Activated gamma-delta T cell (primary cell): ENCODE measurements around the gene MYO10.

ENCODE experiments used
- DNase-seq: peaks from one replicate; lab custom pipeline; 2025; lab: John Stamatoyannopoulos, UW

MYO10 gene

DNA sequence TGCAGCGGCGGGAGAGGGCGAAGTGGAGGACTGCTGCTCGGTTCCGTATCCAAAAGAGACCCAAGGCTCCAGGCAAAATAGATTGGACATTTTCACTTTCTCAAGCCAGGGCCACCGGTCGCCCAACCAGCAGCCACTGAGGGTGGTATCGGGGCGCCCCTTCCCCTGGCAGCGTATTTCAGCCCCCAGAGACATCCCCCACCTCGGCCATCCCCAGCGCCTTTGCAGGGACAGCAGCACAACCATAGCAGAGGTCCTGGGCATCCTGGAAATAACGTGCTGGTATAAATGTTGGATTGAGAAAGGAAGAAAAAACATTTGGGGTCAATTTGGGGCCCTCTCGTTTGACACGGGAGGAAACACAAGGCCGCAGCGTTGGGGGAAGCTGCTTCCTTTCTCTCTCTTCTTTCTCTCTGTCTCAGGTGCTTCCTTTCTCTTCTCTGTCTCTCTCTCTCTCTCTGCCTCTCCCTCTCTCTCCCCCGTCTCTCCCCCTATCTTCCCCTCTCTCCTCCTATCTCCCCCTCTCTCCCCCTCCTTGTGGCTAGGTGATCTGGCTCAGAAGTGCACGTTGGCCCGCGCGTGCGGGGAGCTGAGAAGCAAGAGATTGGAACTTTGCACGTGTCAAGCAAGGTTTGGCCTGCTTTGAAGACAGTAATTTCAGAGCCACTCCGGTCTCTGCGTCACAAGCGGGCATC lies 318.7 kb downstream of the MYO10 start:
- DNase-seq = peak; percentile 11

DNA sequence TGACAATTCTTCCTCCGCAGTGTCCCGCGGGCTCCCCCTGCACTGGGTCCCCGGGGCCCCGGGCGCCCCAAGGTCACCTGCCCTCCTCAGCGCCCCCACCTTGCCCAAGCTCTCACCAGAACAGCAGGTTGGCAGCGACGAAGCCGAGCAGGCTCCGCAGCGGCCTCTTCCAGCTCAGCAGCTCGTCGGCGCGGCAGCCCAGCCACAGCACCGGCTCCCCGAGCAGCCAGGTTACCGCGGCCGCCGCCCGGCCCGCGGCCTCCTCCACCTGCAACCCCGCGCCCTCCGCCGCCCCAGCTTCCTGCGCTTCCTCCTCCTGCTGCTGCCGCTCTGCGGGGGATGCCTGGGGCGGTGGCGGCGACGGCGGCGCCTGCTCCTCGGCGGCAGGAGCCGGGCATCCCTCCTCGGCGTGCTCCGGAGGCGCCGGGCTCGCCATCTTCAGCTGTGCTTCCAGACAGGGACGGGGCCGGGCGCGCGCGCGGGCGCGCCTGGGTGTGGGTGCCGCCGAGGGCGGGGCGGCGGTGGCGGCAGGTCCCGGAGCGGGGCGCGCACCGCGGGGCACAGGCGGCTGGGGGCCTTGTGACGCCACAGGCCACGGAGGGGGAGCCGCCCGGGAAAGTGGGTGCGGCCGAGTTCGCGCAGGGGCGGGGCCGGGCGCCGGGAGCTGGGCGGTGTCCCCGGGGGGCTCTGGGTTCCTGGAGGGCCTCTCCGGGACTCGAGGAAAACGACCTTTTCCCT lies 319.4 kb downstream of the MYO10 start, which contains the start of gene RETREG1:
Gene RETREG1, minus strand, starts transcription at position 462 of the 738 bp plus-strand sequence. Its CDS starts 26 bp downstream, at position 436.
- peak; percentile 57 for DNase-seq

DNA sequence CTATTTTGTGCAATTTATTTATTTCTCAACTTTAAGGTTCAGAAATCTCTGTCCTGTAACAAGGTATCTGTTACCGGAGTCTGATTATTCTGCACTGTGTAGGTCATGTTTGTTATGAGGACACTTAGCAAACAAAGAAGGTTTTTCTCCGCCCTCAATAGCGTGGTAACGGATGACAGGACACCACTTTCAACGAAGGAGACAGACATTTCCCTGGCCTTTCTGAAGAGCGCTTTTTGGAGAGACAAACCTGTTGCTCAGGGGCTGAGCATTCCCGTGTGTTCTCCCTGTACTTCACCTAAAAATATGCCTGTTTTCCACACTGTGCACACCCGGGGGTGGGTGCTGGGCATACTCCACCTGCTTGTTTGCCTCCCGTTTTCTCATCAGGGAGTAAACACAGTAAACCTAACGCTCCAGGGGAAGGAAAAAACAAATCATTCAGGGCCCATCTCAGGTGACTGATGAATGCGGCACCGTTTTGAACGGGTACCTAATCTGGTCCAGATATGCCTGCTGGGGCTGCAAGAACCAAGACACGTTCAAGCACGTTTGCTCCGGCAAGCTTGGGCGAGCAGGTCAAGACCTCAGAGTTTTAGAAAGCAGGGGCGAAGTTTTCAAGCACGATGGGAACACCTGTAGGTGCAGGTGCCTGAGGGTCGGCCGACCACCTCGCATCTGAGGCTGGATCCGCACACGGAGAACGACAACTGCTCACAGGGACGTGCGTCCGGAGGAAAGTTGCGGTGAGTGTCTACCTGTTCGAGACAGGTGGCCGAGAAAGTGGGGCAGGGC lies 320.1 kb downstream of the MYO10 start:
- DNase-seq = no peak

DNA sequence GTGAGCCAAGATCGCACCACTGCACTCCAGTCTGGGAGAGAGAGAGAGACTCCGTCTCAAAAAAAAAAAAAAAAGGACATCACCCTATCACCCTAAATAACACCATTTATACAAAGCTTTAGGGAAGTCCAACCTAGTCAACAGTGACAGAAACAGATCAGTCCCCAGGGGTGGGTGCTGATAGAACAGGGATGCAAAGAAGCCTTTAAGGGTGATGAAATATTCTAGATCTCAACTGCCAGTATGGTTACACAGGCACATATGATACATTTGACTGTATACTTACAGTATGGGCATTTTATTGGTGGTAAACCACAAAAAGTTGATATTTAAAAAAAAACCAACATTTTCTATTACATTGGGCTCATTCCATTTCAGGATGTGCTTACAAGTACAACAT lies 324.1 kb downstream of the MYO10 start:
- DNase-seq = no peak
